Measurements from ENCODE around the gene ABL1. TPM values are rescaled to one million over a fixed set of nuclear protein-coding genes. Genes with fewer than 3 reads are reported as not detected.
"Not testable (repeated sequence)": the region's sequence is repeated elsewhere in the genome, so short reads cannot be mapped to it uniquely, and the experiment has no call there.

ABL1 gene
- total and polyA plus RNA-seq, 4 donors = 12.8 to 98.7 (median 65.1) TPM

DNA sequence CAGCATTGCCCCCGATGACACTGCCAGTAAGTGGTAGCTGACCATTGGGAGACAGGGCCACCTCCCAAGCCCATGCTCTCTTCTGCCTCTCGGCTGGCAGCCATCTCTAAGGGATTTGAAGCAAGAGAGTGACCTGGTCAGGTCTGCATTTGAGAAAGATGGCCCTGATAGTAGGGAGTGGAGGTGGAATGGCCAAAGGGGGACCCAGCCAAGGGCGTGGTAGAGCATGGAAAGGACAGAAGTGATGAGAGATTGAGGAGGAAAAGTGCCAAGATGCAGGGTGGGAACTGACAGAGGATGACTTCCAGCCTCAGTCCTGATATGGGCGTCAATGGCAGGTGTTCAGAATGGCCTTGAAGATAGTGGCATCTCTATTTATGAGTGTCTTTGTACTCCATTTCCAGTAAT, 9.0 kb downstream of the ABL1 start:
- ATAC-seq (ENCODE audit: low FRiP score) (no peak), DNase-seq (no peak)
- no peaks in the 10 kb centered on the region for H3K36me3 ChIP-seq (ENCODE audit: control insufficient read depth in 1 of 2, insufficient read depth in 2 of 2, low read length in 1 of 2)
- H3K27me3 ChIP-seq (ENCODE audit: control insufficient read depth in 1 of 2, insufficient read depth in 2 of 2, low read length in 1 of 2) = no peaks in the 10 kb centered on the region
- peak overlapping the region; percentile 10 to 64 for H3K27ac ChIP-seq (ENCODE audit: low read depth in 1 of 2, low read length in 2 of 2)
- H3K9me3 ChIP-seq (ENCODE audit: control insufficient read depth, low read length) = no peaks in the 10 kb centered on the region
- 71 to 75% methylated on average over 4 of the region's 4 CpGs for WGBS, 2 donors
- intact Hi-C loops (cut with DNase I) = no loop called here
- no peak overlapping the region for H3K4me3 ChIP-seq (ENCODE audit: low read length in 2 of 2)
- H3K4me1 ChIP-seq (ENCODE audit: control insufficient read depth in 1 of 2, insufficient read depth in 2 of 2, low read length in 2 of 2) = peaks cover 6 to 15% of the 10 kb centered on the region in 2 donors

DNA sequence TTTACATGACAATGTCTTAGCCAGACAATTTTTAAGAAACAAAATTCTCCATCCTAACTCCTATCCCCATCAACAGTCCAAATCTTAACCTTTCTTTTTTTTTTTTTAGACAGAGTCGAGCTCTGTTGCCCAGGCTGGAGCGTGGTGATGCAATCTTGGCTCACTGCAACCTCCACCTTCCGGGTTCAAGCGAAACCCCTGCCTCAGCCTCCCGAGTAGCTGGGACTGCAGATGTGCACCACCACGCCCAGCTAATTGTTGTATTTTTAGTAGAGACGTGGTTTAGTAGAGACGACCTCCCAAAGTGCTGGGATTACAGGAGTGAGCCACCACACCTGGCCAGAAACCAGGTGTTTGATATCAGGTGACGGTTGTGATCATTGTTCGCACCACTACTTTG, 10.2 kb downstream of the ABL1 start:
- Histone ChIP-seq H3K4me1 (ENCODE audit: control insufficient read depth in 1 of 2, insufficient read depth in 2 of 2, low read length in 2 of 2) (peaks cover 6 to 15% of the 10 kb centered on the region in 2 donors), H3K9me3 (ENCODE audit: control insufficient read depth, low read length) (no peaks in the 10 kb centered on the region), H3K4me3 (ENCODE audit: low read length in 2 of 2) (no peak overlapping the region), H3K27me3 (ENCODE audit: control insufficient read depth in 1 of 2, insufficient read depth in 2 of 2, low read length in 1 of 2) (no peaks in the 10 kb centered on the region), H3K36me3 (ENCODE audit: control insufficient read depth in 1 of 2, insufficient read depth in 2 of 2, low read length in 1 of 2) (no peaks in the 10 kb centered on the region), H3K27ac (ENCODE audit: low read depth in 1 of 2, low read length in 2 of 2) (peak overlapping the region; percentile 99)
- DNase-seq (no peak), ATAC-seq (ENCODE audit: low FRiP score) (no peak)
- intact Hi-C loops (cut with DNase I) = no loop called here
- WGBS, 2 donors = 12 to 14% methylated on average over 10 of the region's 10 CpGs

DNA sequence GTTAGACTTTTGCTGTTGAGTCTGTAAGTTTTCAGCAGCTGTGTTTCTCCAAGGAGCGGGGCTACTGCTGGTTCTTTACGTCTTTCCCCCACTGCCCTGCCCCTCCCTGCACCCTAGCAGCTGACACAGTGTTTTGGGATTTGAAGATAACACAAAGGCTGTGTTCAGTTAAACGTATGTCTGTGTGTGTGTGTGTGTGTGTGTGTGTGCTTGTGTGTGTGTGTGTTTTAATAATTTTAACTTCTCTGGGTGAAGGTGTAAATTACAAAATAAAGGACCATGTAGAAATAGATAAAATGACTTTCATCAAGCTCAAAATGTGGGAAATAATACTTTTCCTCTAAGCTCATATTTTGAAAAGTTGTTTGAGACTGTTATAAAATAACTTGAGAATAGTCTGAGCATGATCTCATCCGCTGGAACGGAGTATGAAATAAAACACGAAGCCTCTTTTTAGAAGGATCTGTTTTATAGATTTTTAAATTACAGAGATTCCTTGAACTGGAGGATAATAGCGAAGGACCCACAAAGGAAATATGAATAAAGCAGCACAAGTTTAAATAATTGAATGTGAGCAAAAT, 10.9 kb downstream of the ABL1 start:
- Histone ChIP-seq H3K36me3 (ENCODE audit: control insufficient read depth in 1 of 2, insufficient read depth in 2 of 2, low read length in 1 of 2) (no peaks in the 10 kb centered on the region), H3K4me3 (ENCODE audit: low read length in 2 of 2) (peak overlapping the region in 1 of 2 donors; percentile 11), H3K4me1 (ENCODE audit: control insufficient read depth in 1 of 2, insufficient read depth in 2 of 2, low read length in 2 of 2) (peaks cover 6 to 15% of the 10 kb centered on the region in 2 donors), H3K9me3 (ENCODE audit: control insufficient read depth, low read length) (no peaks in the 10 kb centered on the region), H3K27me3 (ENCODE audit: control insufficient read depth in 1 of 2, insufficient read depth in 2 of 2, low read length in 1 of 2) (no peaks in the 10 kb centered on the region), H3K27ac (ENCODE audit: low read depth in 1 of 2, low read length in 2 of 2) (peak overlapping the region; percentile 99)
- intact Hi-C loops (cut with DNase I) = loop anchor here in 1 of 2 donors (2.0 kb wide), 1 partner anchor 65 kb away; no protein-coding TSS in a partner anchor
- WGBS, 2 donors = 5 to 6% methylated on average over 7 of the region's 7 CpGs
- ATAC-seq (ENCODE audit: low FRiP score) (peak; percentile 64), DNase-seq (no peak)

DNA sequence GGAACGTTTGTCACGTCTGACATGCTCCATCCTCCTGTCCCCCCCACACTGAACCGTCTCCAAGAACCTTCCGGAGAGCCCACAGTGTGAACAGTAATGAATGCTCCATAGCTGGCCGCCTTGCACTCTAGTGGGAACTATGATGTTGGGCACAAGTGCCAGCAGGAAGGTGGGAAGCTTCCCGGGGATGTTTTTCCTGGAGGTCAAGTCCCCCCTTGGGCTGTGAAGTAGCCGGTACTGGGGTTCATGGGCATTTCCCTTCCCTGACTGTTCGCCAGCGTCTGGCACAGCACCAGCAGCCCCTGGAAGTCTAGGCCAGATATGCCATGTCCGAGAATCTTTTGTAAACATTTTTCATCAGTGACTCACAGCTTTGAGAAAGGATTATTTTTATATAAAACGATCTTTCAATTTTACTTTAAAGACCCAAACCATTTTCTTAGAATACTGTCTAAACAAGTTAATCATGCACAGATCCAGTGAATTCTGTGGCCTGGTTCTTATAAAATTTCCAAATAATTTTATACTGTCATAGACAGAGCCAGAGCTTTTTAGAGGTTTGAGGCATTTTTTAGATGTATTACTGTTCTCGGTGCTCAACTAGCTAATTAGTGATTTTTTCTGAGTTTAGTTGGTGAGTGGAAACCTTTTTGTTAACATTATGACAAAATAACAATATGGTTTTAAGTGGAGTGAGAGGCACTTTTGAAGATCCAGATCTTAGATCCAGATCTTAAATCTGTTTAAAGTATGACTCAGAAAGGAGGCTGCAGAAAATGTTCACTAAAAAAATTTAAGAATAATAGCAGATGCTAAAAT, 11.6 kb downstream of the ABL1 start:
- WGBS, 2 donors = 5% methylated on average over 12 of the region's 12 CpGs
- Histone ChIP-seq H3K27me3 (ENCODE audit: control insufficient read depth in 1 of 2, insufficient read depth in 2 of 2, low read length in 1 of 2) (no peaks in the 10 kb centered on the region), H3K27ac (ENCODE audit: low read depth in 1 of 2, low read length in 2 of 2) (peak overlapping the region; percentile 95 to 99), H3K9me3 (ENCODE audit: control insufficient read depth, low read length) (no peaks in the 10 kb centered on the region), H3K4me3 (ENCODE audit: low read length in 2 of 2) (peak overlapping the region; percentile 3 to 36), H3K4me1 (ENCODE audit: control insufficient read depth in 1 of 2, insufficient read depth in 2 of 2, low read length in 2 of 2) (peaks cover 6 to 15% of the 10 kb centered on the region in 2 donors), H3K36me3 (ENCODE audit: control insufficient read depth in 1 of 2, insufficient read depth in 2 of 2, low read length in 1 of 2) (no peaks in the 10 kb centered on the region)
- peak; percentile 88 to 95 for DNase-seq
- peak; percentile 64 for ATAC-seq (ENCODE audit: low FRiP score)
- intact Hi-C loops (cut with DNase I) = loop anchor here in 1 of 2 donors (2.0 kb wide), 1 partner anchor 66 kb away; no protein-coding TSS in a partner anchor

DNA sequence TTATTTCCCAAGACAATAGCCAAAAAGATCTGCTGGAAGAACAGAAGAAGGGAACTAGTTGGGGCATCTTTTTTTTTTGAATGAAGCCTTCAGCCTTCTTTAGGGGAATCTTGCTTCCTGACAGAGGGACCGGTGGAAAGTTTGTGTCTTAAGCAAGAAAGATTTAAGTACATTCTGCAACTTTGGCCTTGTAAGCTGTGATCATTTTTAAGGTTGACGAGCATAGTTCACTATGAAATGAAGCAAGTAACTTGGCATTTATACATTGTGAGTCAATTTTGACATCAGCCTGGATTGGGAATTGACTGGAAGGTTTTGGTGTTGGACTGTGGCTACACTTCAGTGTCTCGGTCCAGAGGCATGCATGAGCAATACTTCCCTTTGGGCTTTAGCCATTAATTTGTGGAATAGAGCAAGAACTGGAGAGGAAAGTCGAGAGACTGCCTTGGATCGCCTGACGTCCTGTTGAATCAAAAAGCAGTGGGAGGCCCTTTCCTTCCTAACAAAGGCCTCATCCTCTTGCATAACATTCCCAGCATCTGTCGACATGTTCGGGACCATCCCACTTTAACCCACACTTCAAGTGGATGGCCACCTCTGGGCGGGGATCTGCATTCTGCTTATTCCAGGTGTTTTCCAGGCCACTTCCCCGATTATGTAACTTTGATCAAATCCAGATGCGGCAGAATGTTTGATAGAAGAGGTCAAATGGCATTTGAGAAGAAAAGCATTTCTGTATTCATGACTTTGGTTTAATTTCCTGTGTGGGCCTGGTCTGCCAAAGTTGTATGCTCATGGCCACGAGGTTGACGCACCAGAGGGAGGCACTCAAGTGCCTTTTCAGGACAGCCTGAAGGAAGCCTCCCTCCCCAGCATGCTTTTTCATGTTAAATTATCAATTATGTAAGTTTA, 12.5 kb downstream of the ABL1 start:
- intact Hi-C loops (cut with DNase I) = loop anchor here in 1 of 2 donors (2.0 kb wide), 1 partner anchor 67 kb away; no protein-coding TSS in a partner anchor
- Histone ChIP-seq H3K9me3 (ENCODE audit: control insufficient read depth, low read length) (no peaks in the 10 kb centered on the region), H3K27me3 (ENCODE audit: control insufficient read depth in 1 of 2, insufficient read depth in 2 of 2, low read length in 1 of 2) (no peaks in the 10 kb centered on the region), H3K4me1 (ENCODE audit: control insufficient read depth in 1 of 2, insufficient read depth in 2 of 2, low read length in 2 of 2) (peaks cover 2 to 8% of the 10 kb centered on the region in 2 donors), H3K27ac (ENCODE audit: low read depth in 1 of 2, low read length in 2 of 2) (peak overlapping the region; percentile 78 to 92), H3K36me3 (ENCODE audit: control insufficient read depth in 1 of 2, insufficient read depth in 2 of 2, low read length in 1 of 2) (no peaks in the 10 kb centered on the region), H3K4me3 (ENCODE audit: low read length in 2 of 2) (no peak overlapping the region)
- ATAC-seq (ENCODE audit: low FRiP score) (peak; percentile 91), DNase-seq (peak; percentile 80 to 83)
- WGBS, 2 donors = 4 to 7% methylated on average over 13 of the region's 13 CpGs

DNA sequence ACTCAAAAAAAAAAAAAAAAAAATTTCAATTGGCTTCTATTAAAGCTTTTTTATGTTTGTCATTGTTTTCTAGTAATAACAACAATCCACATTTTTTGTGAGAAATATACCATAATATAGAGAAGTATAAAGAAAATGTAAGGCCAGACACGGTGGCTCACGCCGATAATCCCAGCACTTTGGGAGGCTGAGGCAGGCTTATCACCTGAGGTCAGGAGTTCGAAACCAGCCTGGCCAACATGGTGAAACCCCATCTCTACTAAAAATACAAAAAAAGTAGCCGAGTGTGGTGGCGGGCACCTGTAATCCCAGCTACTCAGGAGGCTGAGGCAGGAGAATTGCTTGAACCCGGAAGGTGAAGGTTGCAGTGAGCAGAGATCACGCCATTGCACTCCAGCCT, 13.5 kb downstream of the ABL1 start:
- H3K27ac ChIP-seq (ENCODE audit: low read depth in 1 of 2, low read length in 2 of 2) = peak overlapping the region in 1 of 2 donors; percentile 92
- ATAC-seq (ENCODE audit: low FRiP score); intact Hi-C loops (cut with DNase I); H3K4me1 ChIP-seq (ENCODE audit: control insufficient read depth in 1 of 2, insufficient read depth in 2 of 2, low read length in 2 of 2); H3K36me3 ChIP-seq (ENCODE audit: control insufficient read depth in 1 of 2, insufficient read depth in 2 of 2, low read length in 1 of 2); H3K4me3 ChIP-seq (ENCODE audit: low read length in 2 of 2); DNase-seq; H3K27me3 ChIP-seq (ENCODE audit: control insufficient read depth in 1 of 2, insufficient read depth in 2 of 2, low read length in 1 of 2); H3K9me3 ChIP-seq (ENCODE audit: control insufficient read depth, low read length): not testable (repeated sequence)
- 92 to 96% methylated on average over 8 of the region's 8 CpGs for WGBS, 2 donors

DNA sequence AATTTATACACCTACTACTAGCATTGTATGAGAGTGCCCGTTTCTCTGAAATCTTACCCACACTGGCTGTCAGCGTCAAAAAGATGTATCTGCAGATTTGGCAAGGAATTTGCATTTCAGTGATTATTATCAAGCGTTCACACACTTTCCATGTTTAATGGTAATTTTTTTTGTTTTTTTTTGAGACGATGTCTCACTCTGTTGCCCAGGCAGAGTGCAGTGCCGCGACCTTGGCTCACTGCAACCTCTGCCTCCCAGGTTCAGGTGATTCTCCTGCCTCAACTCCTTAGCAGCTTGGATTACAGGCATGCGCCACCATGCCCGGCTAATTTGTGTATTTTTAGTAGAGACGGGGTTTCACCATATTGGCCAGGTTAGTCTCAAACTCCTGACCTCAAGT, 14.3 kb downstream of the ABL1 start:
- no peak for DNase-seq
- WGBS, 2 donors = 33 to 46% methylated on average over 9 of the region's 9 CpGs
- intact Hi-C loops (cut with DNase I) = no loop called here
- H3K9me3 ChIP-seq (ENCODE audit: control insufficient read depth, low read length) = no peaks in the 10 kb centered on the region
- H3K4me1 ChIP-seq (ENCODE audit: control insufficient read depth in 1 of 2, insufficient read depth in 2 of 2, low read length in 2 of 2) = no peaks in the 10 kb centered on the region
- no peaks in the 10 kb centered on the region for H3K27me3 ChIP-seq (ENCODE audit: control insufficient read depth in 1 of 2, insufficient read depth in 2 of 2, low read length in 1 of 2)
- H3K4me3 ChIP-seq (ENCODE audit: low read length in 2 of 2) = no peak overlapping the region
- no peaks in the 10 kb centered on the region for H3K36me3 ChIP-seq (ENCODE audit: control insufficient read depth in 1 of 2, insufficient read depth in 2 of 2, low read length in 1 of 2)
- peak overlapping the region in 1 of 2 donors; percentile 74 for H3K27ac ChIP-seq (ENCODE audit: low read depth in 1 of 2, low read length in 2 of 2)
- no peak for ATAC-seq (ENCODE audit: low FRiP score)

DNA sequence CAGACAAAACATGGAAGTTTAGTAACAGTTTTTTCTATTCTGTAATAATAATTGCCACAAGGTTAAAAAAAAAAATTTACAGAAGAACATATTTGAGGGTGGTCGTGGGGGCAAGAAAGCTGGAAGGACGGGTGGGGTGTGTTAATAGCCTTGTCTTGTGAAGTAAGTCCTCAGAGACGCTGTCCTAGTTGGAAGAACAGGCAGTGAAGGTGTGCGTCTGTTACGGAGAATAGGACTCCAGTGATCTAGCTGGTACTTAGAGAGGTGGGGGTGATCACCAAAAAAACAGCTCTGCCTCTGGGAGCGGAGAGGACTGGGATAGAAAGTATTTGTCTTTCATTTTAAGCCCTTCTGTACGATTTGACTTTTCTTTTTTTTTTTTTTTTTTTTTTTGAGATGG, 17.7 kb downstream of the ABL1 start:
- Histone ChIP-seq H3K4me3 (ENCODE audit: low read length in 2 of 2) (no peak overlapping the region), H3K9me3 (ENCODE audit: control insufficient read depth, low read length) (no peaks in the 10 kb centered on the region), H3K27ac (ENCODE audit: low read depth in 1 of 2, low read length in 2 of 2) (peak overlapping the region in 1 of 2 donors; percentile 36), H3K36me3 (ENCODE audit: control insufficient read depth in 1 of 2, insufficient read depth in 2 of 2, low read length in 1 of 2) (peaks cover 2 to 6% of the 10 kb centered on the region in 2 donors), H3K4me1 (ENCODE audit: control insufficient read depth in 1 of 2, insufficient read depth in 2 of 2, low read length in 2 of 2) (no peaks in the 10 kb centered on the region), H3K27me3 (ENCODE audit: control insufficient read depth in 1 of 2, insufficient read depth in 2 of 2, low read length in 1 of 2) (no peaks in the 10 kb centered on the region)
- DNase-seq (no peak), ATAC-seq (ENCODE audit: low FRiP score) (no peak)
- intact Hi-C loops (cut with DNase I) = no loop called here
- WGBS, 2 donors = 50 to 56% methylated on average over 7 of the region's 7 CpGs

Data from aorta (tissue), 5 donors.